Ovary (tissue), 3 donors: ENCODE results near the gene ATP5ME.

Source experiments
- CTCF ChIP-seq, 3 donors: fragments of 450-650 bp in 2 of 3; fragments of 200-600 bp in 1 of 3; IDR thresholded peaks; one replicate each; pipeline versions ENCODE4 v1.5.1 to v1.8.0; 2016 to 2022; ENCODE audit warnings: antibody characterized with exemption in 3 of 3, mild to moderate bottlenecking in 1 of 3
- EP300 ChIP-seq: sonication (generic); formaldehyde crosslinking; IDR thresholded peaks from one replicate; pipeline ENCODE4 v1.6.1; 2017; ENCODE audit warnings: antibody characterized with exemption
- POLR2A ChIP-seq: fragments of 450-650 bp; IDR thresholded peaks from one replicate; pipeline ENCODE4 v1.6.1; 2017; ENCODE audit warnings: antibody characterized with exemption, mild to moderate bottlenecking, moderate library complexity
- donor health status: DM: no; HTN: no; CAD: no.

- TF ChIP-seq POLR2A (no peak), CTCF (IDR thresholded peaks at IDR 0.05) (no peak), EP300 (no peak)
Measured at GRCh38 chr4:700587-701264, 26.6 kb upstream of the ATP5ME start.
